ENCODE measurements around the gene GCK.

GRCh38 chr7:44112231-44112996 is 76.8 kb downstream of the GCK start:
- TF ChIP-seq REST (IDR thresholded peaks at IDR 0.05) (no peak), CTCF (IDR thresholded peaks at IDR 0.05; ENCODE audit: low read depth, low read length, missing input control) (no peak), JUND (IDR thresholded peaks at IDR 0.05) (no peak), ATF3 (IDR thresholded peaks at IDR 0.05) (no peak), TAF1 (conservative IDR thresholded peaks at IDR 0.05) (no peak), RAD21 (IDR thresholded peaks at IDR 0.05) (no peak), FOXA1 (IDR thresholded peaks at IDR 0.05) (no peak), YY1 (IDR thresholded peaks at IDR 0.05) (no peak)
